PC-3 (cell line): ENCODE results near the gene TRIM39. TPM values are rescaled to one million over a fixed set of nuclear protein-coding genes. Genes with fewer than 3 reads are reported as not detected.
"Not testable (repeated sequence)": the region's sequence is repeated elsewhere in the genome, so short reads cannot be mapped to it uniquely, and the experiment has no call there.

ENCODE experiments used
- ATAC-seq: fragments of 200-7000 bp; cut with Tn5 transposase; 2 replicates; pipeline ENCODE4 v1.9.1; 2020; ENCODE audit warnings: mild to moderate bottlenecking, moderate library complexity
- BruUV-seq: library from RNA; stranded (reverse); fragments of 400-500 nt; replicated peaks from 2 replicates; lab custom pipeline; 2021; lab: Mats Ljungman, UMichigan
- CTCF ChIA-PET: fragments of 300-600 bp; sonication (Branson Sonifier 250); formaldehyde crosslinking; loops from one replicate; lab custom pipeline; 2022; ENCODE audit warnings: antibody characterized with exemption; lab: Charles Lee
- POLR2A ChIA-PET: fragments of 300-600 bp; sonication (Branson Sonifier 250); formaldehyde crosslinking; loops from one replicate; lab custom pipeline; 2022; ENCODE audit warnings: antibody characterized with exemption; ENCODE audit not compliant: unreplicated experiment; lab: Charles Lee
- DNase-seq: peaks from one replicate; pipeline ENCODE4 v3.0.0-alpha.2; 2015
- H2AFZ ChIP-seq: fragments of 300-600 bp; sonication (generic); 2 replicates; pipeline ENCODE4 v1.6.0; 2016; ENCODE audit warnings: antibody characterized with exemption, low read length
- H3F3A ChIP-seq: fragments of 300-600 bp; sonication (generic); one replicate; pipeline ENCODE4 v1.6.0; 2017; ENCODE audit warnings: antibody characterized with exemption, low read length, control low read depth, mild to moderate bottlenecking; ENCODE audit not compliant: unreplicated experiment
- H3K27ac ChIP-seq: fragments of 300-600 bp; sonication (generic); 2 replicates; pipeline ENCODE4 v1.5.1; 2016; ENCODE audit warnings: mild to moderate bottlenecking, low read length
- H3K27me3 ChIP-seq: fragments of 300-600 bp; sonication (generic); 2 replicates; pipeline ENCODE4 v1.6.1; 2016; ENCODE audit warnings: low read length, mixed read lengths
- H3K36me3 ChIP-seq: fragments of 300-600 bp; sonication (generic); 2 replicates; pipeline ENCODE4 v1.6.1; 2016; ENCODE audit warnings: low read depth, mixed run types, low read length, mixed read lengths
- H3K4me1 ChIP-seq: fragments of 300-600 bp; sonication (generic); 2 replicates; pipeline ENCODE4 v1.5.1; 2016; ENCODE audit warnings: low read length; ENCODE audit not compliant: insufficient read depth
- H3K4me2 ChIP-seq: fragments of 300-600 bp; sonication (generic); 2 replicates; pipeline ENCODE4 v1.6.0; 2016; ENCODE audit warnings: low read length
- H3K4me3 ChIP-seq: fragments of 300-600 bp; sonication (generic); 2 replicates; pipeline ENCODE4 v1.5.1; 2016; ENCODE audit warnings: mild to moderate bottlenecking, low read length, mixed read lengths
- H3K79me2 ChIP-seq: fragments of 300-600 bp; sonication (generic); 2 replicates; pipeline ENCODE4 v1.6.1; 2017; ENCODE audit warnings: low read length, mixed read lengths
- H3K9ac ChIP-seq: fragments of 300-600 bp; sonication (generic); 2 replicates; pipeline ENCODE4 v1.6.0; 2016; ENCODE audit warnings: mild to moderate bottlenecking, low read length
- H3K9me2 ChIP-seq: fragments of 300-600 bp; sonication (generic); replicated peaks from 2 replicates; pipeline ENCODE4 v1.6.1; 2016; ENCODE audit warnings: mixed run types, low read length, mixed read lengths
- H3K9me3 ChIP-seq: fragments of 300-600 bp; sonication (generic); 2 replicates; pipeline ENCODE4 v1.6.1; 2016; ENCODE audit warnings: low read length, mixed read lengths
- H4K20me1 ChIP-seq: fragments of 300-600 bp; sonication (generic); 2 replicates; pipeline ENCODE4 v1.6.1; 2016; ENCODE audit warnings: low read length, mixed read lengths
- CTCF ChIP-seq: fragments of 300-600 bp; sonication (generic); conservative IDR thresholded peaks from 2 replicates; pipeline ENCODE4 v1.5.1; 2017; ENCODE audit warnings: antibody characterized with exemption, low read depth, mild to moderate bottlenecking, low read length
- EZH2 ChIP-seq: fragments of 300-600 bp; sonication (generic); IDR thresholded peaks from one replicate; pipeline ENCODE4 v1.6.1; 2017; ENCODE audit warnings: antibody characterized with exemption, mild to moderate bottlenecking, low read length; ENCODE audit not compliant: unreplicated experiment
- EZH2phosphoT487 ChIP-seq: fragments of 300-600 bp; sonication (generic); IDR thresholded peaks from 2 replicates; pipeline ENCODE4 v1.6.1; 2018; ENCODE audit warnings: mild to moderate bottlenecking, antibody characterized with exemption, low read length, borderline replicate concordance
- intact Hi-C: fragments of 100-400 bp; cut with micrococcal nuclease; formaldehyde crosslinking; loops from 2 replicates; pipeline ENCODE4 v1.9.0; 2023
- total RNA-seq: library from RNA; depleted of rRNA; stranded (reverse); fragments of >200 nt; gene quantifications from 2 replicates; pipeline ENCODE4 v1.2.3, GENCODE V29; 2014

Gene TRIM39
- total RNA-seq, 1 experiment from 2014 or later = 24.8 TPM

GRCh38 chr6:30363459-30363858 lies 36.7 kb downstream of the TRIM39 start:
- ChIA-PET POLR2A (no interaction called here), CTCF (no interaction called here)
- H3K27me3 ChIP-seq = peaks cover 76% of the 10 kb centered on the region
- H3K4me2 ChIP-seq = no peak overlapping the region
- no peak overlapping the region for H3K27ac ChIP-seq
- no peaks in the 10 kb centered on the region for H3K36me3 ChIP-seq
- intact Hi-C loops = no loop called here
- DNase-seq (no peak), ATAC-seq (no peak)
- H3K9ac ChIP-seq = no peak overlapping the region
- no peaks in the 10 kb centered on the region for H4K20me1 ChIP-seq
- H3K4me3 ChIP-seq = no peak overlapping the region
- TF ChIP-seq EZH2phosphoT487 (no peak), CTCF (no peak), EZH2 (no peak)
- no peaks in the 10 kb centered on the region for H3K4me1 ChIP-seq
- BruUV-seq = no TSS peak
- no peaks in the 10 kb centered on the region for H3K9me3 ChIP-seq
- H2AFZ ChIP-seq = no peak overlapping the region
- H3K79me2 ChIP-seq = no peaks in the 10 kb centered on the region
- H3K9me2 ChIP-seq = no peaks in the 10 kb centered on the region
- H3F3A ChIP-seq = no peaks in the 10 kb centered on the region

GRCh38 chr6:30364591-30364990 lies 37.9 kb downstream of the TRIM39 start:
- intact Hi-C loops = no loop called here
- H3K4me1 ChIP-seq = no peaks in the 10 kb centered on the region
- TF ChIP-seq EZH2 = no peak
- no peak for TF ChIP-seq EZH2phosphoT487
- TF ChIP-seq CTCF = peak; percentile 37; the same call in 1 of the 2 replicates
- ChIA-PET CTCF (no interaction called here), POLR2A (no interaction called here)
- BruUV-seq = no TSS peak
- H3K9me3 ChIP-seq = no peaks in the 10 kb centered on the region
- no peak overlapping the region for H3K9ac ChIP-seq
- no peaks in the 10 kb centered on the region for H3F3A ChIP-seq
- no peaks in the 10 kb centered on the region for H3K9me2 ChIP-seq
- H3K36me3 ChIP-seq = no peaks in the 10 kb centered on the region
- no peak overlapping the region for H3K4me2 ChIP-seq
- H3K79me2 ChIP-seq = no peaks in the 10 kb centered on the region
- no peak overlapping the region for H3K4me3 ChIP-seq
- ATAC-seq = peak; percentile 70
- no peak overlapping the region for H2AFZ ChIP-seq
- peak; percentile 11 for DNase-seq
- no peaks in the 10 kb centered on the region for H4K20me1 ChIP-seq
- peaks cover 69% of the 10 kb centered on the region for H3K27me3 ChIP-seq
- no peak overlapping the region for H3K27ac ChIP-seq

GRCh38 chr6:30369280-30369679 lies 42.6 kb downstream of the TRIM39 start:
- CTCF ChIA-PET = not testable (repeated sequence)

More at GRCh38 chr6:30369280-30369679, 42.6 kb downstream of the TRIM39 start:
- H4K20me1 ChIP-seq, H3K36me3 ChIP-seq, intact Hi-C loops, H3K79me2 ChIP-seq, H2AFZ ChIP-seq, H3K27ac ChIP-seq, H3F3A ChIP-seq, H3K9me2 ChIP-seq, ATAC-seq, H3K4me3 ChIP-seq, H3K4me1 ChIP-seq, H3K9ac ChIP-seq, H3K9me3 ChIP-seq, H3K4me2 ChIP-seq, DNase-seq, POLR2A ChIA-PET, BruUV-seq: not testable (repeated sequence)
- peaks cover 49% of the 10 kb centered on the region for H3K27me3 ChIP-seq
